ENCODE data around the gene MCM7. TPM values are rescaled to one million over a fixed set of nuclear protein-coding genes. Genes with fewer than 3 reads are reported as not detected.

The MCM7 gene
- total and polyA plus RNA-seq, 2 of the 13 experiments (the other 11 are each of a cell fraction or from before 2014, with no cell fraction given) = 84.5 to 214 TPM

DNA sequence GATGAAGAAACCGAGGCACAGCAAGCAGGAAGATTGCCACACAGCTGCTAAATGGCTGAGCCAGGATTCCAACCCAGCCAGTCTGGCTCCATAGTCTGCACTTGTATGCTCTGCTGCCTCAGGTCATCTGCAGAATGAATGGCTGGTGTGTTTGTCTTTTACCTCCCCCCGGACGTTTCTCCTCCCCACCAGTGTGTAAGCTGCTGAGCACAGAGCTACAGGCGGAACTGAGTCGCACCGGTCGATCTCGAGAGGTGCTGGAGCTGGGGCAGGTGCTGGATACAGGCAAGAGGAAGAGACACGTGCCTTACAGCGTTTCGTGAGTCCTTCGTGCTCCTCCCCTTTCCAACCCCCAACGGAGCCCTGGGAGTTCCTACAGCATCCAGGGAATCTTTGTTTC is 20.9 kb upstream of the MCM7 start (continued):
- peak; percentile 73 for TF ChIP-seq ONECUT2 (CRISPR knock-in tag; IDR thresholded peaks at IDR 0.05)
- TF ChIP-seq STAG1 (CRISPR knock-in tag; IDR thresholded peaks at IDR 0.05) = no peak
- TF ChIP-seq, protein P1, sequence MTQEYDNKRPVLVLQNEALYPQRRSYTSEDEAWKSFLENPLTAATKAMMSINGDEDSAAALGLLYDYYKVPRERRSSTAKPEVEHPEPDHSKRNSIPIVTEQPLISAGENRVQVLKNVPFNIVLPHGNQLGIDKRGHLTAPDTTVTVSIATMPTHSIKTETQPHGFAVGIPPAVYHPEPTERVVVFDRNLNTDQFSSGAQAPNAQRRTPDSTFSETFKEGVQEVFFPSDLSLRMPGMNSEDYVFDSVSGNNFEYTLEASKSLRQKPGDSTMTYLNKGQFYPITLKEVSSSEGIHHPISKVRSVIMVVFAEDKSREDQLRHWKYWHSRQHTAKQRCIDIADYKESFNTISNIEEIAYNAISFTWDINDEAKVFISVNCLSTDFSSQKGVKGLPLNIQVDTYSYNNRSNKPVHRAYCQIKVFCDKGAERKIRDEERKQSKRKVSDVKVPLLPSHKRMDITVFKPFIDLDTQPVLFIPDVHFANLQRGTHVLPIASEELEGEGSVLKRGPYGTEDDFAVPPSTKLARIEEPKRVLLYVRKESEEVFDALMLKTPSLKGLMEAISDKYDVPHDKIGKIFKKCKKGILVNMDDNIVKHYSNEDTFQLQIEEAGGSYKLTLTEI (CRISPR knock-in tag; conservative IDR thresholded peaks at IDR 0.05) = no peak
- TF ChIP-seq ZNF124 (CRISPR knock-in tag; IDR thresholded peaks at IDR 0.05) = peak; percentile 29; the same call in 1 of the 2 replicates
- peak; percentile 55 for TF ChIP-seq ZNF609 (CRISPR knock-in tag; IDR thresholded peaks at IDR 0.05; ENCODE audit: borderline replicate concordance)
- no peak for TF ChIP-seq ZNF616 (CRISPR knock-in tag; IDR thresholded peaks at IDR 0.05; ENCODE audit: low read depth)
- TF ChIP-seq, protein P2, sequence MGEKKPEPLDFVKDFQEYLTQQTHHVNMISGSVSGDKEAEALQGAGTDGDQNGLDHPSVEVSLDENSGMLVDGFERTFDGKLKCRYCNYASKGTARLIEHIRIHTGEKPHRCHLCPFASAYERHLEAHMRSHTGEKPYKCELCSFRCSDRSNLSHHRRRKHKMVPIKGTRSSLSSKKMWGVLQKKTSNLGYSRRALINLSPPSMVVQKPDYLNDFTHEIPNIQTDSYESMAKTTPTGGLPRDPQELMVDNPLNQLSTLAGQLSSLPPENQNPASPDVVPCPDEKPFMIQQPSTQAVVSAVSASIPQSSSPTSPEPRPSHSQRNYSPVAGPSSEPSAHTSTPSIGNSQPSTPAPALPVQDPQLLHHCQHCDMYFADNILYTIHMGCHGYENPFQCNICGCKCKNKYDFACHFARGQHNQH (CRISPR knock-in tag; IDR thresholded peaks at IDR 0.05) = peak; percentile 82
- no peak for TF ChIP-seq KLF12 (CRISPR knock-in tag; IDR thresholded peaks at IDR 0.05; ENCODE audit: borderline replicate concordance)
- TF ChIP-seq KDM4B (CRISPR knock-in tag; IDR thresholded peaks at IDR 0.05) = no peak
- no peak for TF ChIP-seq ZNF251 (CRISPR knock-in tag; IDR thresholded peaks at IDR 0.05)
- no peak for TF ChIP-seq MAZ (IDR thresholded peaks at IDR 0.05; ENCODE audit: borderline replicate concordance, low read depth, low read length)
- TF ChIP-seq MAZ (CRISPR knock-in tag; IDR thresholded peaks at IDR 0.05; ENCODE audit: low read depth) = no peak
- no peak for TF ChIP-seq TBP (CRISPR knock-in tag; IDR thresholded peaks at IDR 0.05)
- TF ChIP-seq, protein P3, sequence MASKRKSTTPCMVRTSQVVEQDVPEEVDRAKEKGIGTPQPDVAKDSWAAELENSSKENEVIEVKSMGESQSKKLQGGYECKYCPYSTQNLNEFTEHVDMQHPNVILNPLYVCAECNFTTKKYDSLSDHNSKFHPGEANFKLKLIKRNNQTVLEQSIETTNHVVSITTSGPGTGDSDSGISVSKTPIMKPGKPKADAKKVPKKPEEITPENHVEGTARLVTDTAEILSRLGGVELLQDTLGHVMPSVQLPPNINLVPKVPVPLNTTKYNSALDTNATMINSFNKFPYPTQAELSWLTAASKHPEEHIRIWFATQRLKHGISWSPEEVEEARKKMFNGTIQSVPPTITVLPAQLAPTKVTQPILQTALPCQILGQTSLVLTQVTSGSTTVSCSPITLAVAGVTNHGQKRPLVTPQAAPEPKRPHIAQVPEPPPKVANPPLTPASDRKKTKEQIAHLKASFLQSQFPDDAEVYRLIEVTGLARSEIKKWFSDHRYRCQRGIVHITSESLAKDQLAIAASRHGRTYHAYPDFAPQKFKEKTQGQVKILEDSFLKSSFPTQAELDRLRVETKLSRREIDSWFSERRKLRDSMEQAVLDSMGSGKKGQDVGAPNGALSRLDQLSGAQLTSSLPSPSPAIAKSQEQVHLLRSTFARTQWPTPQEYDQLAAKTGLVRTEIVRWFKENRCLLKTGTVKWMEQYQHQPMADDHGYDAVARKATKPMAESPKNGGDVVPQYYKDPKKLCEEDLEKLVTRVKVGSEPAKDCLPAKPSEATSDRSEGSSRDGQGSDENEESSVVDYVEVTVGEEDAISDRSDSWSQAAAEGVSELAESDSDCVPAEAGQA (IDR thresholded peaks at IDR 0.05; ENCODE audit: low read depth) = no peak
- TF ChIP-seq, protein P3 (CRISPR knock-in tag; IDR thresholded peaks at IDR 0.05; ENCODE audit: borderline replicate concordance) = no peak
- TF ChIP-seq ZNF530 (CRISPR knock-in tag; IDR thresholded peaks at IDR 0.05; ENCODE audit: low read depth) = no peak

Measured in HepG2 (cell line).